ENCODE data around the gene LDB3.

Gene LDB3

DNA sequence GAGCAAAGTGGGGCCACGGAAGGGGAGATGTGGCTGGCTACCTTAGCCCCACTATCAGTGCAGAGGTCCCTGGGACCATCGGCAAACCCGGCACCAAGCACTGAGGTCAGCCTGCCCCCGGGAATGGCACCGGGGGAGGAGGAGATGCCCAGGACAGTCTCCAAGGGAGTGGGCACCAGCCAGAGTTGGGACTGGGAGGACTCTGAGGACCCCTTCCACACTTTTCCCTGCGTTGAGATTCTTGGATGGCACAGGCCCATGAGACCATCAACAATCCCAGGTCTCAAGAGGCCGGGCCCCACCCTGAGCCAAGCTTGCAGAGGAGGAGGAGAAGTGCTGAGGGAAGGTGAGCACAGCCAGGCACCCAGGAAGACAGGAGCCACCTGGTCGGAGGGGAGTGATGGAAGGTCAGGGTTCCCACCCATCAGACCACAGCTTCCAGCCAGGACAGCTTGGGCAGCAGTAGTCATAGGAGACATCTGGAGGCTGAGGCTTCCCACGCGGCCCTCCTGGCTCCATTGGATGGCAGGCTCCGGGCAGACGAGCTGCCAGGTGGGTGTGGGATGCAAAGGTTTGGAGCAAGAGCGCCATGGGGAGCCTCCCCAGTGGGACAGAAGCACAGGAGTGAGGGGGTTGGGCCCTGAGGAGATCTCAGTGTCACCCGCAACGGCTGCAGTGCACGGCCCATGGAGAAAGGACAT lies 16.5 kb upstream of the LDB3 start:
- H3K4me3 ChIP-seq (ENCODE audit: low read depth, low read length), result no peak overlapping the region
- TF ChIP-seq, protein P1, sequence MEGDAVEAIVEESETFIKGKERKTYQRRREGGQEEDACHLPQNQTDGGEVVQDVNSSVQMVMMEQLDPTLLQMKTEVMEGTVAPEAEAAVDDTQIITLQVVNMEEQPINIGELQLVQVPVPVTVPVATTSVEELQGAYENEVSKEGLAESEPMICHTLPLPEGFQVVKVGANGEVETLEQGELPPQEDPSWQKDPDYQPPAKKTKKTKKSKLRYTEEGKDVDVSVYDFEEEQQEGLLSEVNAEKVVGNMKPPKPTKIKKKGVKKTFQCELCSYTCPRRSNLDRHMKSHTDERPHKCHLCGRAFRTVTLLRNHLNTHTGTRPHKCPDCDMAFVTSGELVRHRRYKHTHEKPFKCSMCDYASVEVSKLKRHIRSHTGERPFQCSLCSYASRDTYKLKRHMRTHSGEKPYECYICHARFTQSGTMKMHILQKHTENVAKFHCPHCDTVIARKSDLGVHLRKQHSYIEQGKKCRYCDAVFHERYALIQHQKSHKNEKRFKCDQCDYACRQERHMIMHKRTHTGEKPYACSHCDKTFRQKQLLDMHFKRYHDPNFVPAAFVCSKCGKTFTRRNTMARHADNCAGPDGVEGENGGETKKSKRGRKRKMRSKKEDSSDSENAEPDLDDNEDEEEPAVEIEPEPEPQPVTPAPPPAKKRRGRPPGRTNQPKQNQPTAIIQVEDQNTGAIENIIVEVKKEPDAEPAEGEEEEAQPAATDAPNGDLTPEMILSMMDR (IDR thresholded peaks at IDR 0.05; ENCODE audit: borderline replicate concordance, insufficient read depth, low read depth, low read length), result no peak

DNA sequence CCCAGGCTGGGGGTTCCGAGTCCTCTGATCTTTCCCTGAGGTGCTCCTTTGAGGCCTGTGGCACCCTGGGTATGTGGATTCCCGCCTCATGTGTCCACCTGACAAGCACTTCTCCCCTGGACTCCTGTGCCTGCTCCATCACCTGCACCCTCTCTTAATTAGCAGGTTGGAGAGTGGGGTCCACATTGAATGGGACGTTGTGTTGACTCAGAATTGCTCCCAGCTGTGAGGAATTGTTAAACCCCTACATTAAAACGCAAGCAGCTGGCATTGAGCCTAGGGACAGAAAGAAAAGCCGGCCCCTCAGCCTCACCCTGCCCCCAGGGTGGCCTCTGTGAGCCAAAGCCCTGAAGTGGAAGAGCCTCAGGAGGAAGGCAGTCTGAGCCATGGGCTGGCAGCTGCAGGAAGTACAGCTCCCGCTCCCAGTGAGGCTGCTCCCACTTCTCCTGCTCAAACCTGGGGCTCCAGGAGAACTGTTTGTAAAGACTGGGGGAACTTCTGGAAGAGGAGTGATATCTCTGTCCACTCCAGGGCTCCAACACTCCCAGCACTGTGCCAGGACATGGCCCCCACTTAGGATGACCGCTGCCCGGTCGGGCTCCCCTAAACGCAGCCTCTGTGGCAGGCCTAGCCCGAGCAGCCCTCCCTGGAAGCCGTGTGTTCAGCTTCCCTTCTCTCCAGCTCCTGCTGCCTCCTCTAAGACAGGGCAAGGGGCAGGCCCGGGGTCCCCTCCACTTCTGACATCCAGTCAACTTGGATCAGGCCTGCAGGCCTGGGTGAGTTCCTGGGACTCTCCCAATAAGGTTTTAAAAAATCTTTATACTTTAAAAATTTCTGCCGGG lies 15.7 kb upstream of the LDB3 start:
- TF ChIP-seq, protein P1 (IDR thresholded peaks at IDR 0.05; ENCODE audit: borderline replicate concordance, insufficient read depth, low read depth, low read length), result no peak
- no peak overlapping the region for H3K4me3 ChIP-seq (ENCODE audit: low read depth, low read length)

DNA sequence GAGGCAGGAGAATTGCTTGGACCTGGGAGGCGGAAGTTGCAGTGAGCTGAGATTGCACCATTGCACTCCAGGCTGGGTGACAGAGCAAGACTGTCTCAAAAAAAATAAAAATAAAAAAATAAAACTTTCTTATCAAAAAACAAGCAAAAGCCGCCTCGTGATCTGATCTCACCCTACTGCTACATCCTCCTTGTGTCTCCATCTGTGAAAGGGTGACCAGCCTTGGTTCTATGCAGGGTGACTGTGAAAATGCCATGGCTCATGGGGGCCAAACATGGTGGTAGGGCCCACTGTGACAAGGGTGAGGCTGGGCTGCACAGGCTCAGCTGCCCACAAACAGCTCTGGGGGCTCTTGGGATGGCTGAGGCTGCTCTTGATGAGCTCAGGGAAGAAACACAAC lies 14.9 kb upstream of the LDB3 start:
- H3K4me3 ChIP-seq (ENCODE audit: low read depth, low read length), result no peak overlapping the region
- TF ChIP-seq, protein P1 (IDR thresholded peaks at IDR 0.05; ENCODE audit: borderline replicate concordance, insufficient read depth, low read depth, low read length), result no peak

DNA sequence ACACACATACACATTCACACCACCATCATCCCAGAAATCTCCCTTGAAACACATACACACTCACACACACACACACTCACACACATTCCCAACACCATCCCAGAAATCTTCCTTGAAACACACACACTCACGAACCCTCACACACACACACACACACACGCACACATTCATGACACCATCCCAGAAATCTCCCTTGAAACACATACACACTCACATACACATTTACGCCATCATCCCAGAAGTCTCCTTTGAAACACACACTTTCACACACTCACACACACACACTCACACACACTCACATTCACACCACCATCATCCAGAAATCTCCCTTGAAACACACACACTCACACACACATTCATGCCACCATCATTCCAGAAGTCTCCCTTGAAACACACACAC lies 14.3 kb upstream of the LDB3 start:
- TF ChIP-seq, protein P1 (IDR thresholded peaks at IDR 0.05; ENCODE audit: borderline replicate concordance, insufficient read depth, low read depth, low read length), result no peak
- H3K4me3 ChIP-seq (ENCODE audit: low read depth, low read length), result no peak overlapping the region

DNA sequence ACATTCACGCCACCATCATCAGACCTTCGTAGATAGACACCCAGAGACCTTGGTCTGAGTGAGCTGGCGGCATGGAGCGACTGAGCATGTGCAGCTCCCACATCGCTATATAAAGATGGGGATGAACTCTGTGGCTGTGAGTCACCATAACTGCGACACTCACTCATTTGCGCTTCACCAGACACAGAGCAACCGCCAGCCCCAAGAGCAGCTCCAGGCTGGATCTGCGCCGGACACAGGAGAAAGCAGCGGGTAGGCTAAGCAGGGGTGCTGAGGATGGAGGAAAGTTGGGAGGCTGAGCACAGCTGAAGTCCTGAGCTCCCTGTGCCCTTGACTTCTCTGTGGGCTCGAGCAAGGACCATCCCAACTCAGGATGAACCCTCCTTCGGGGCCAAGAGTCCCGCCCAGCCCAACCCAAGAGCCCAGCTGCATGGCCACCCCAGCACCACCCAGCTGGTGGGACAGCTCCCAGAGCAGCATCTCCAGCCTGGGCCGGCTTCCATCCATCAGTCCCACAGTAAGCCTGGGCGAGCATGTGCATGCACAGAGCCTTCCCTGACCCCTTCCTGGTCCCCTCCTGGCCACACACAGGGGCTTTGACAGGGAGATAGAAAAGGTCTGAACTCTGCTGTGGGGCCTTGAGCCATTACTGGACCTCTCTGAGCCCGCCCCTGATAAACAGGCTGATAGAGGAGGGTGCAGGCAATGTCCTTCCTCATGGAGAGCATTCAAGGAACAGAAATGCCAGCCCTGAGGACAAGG lies 13.7 kb upstream of the LDB3 start, which contains the start of gene OPN4:
Gene OPN4 (plus strand): TSS at position 137 of the 762 bp plus-strand sequence. CDS start 237 bp downstream, at position 374.
- H3K4me3 ChIP-seq (ENCODE audit: low read depth, low read length), result no peak within 1 kb of the TSS
- TF ChIP-seq, protein P1 (IDR thresholded peaks at IDR 0.05; ENCODE audit: borderline replicate concordance, insufficient read depth, low read depth, low read length), result no peak

DNA sequence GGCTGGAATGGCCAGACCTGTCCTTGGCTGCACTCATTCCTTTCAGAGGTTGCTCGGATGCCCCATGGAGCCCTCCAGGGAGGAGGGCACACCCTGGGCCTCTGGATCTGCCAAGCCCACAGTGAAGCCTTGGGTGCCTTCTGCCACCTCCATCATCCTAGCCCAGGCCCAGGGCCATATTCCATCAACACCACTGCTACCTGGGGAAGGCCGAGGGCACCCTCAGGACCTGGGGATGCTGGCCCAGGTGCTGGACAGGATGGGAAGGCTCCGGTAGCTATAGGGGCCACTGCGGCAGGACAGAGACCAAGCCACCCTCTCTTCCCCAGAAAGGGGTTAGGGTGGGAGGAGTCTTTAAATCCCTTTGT lies 13.2 kb upstream of the LDB3 start:
- H3K4me3 ChIP-seq (ENCODE audit: low read depth, low read length), result no peak overlapping the region
- TF ChIP-seq, protein P1 (IDR thresholded peaks at IDR 0.05; ENCODE audit: borderline replicate concordance, insufficient read depth, low read depth, low read length), result no peak
